CD14-positive monocyte (primary cell): Measurements from ENCODE around the gene NAXE. TPM values are rescaled to one million over a fixed set of nuclear protein-coding genes. Genes with fewer than 3 reads are reported as not detected.

Experiments used
- DNase-seq, 3 donors: peaks; one replicate each; pipeline ENCODE4 v3.0.0-alpha.2; 2011 to 2022
- H2AFZ ChIP-seq: 2 replicates; pipeline ENCODE4 v1.6.0; 2012; ENCODE audit warnings: mild to moderate bottlenecking, low read depth, low read length, inconsistent platforms; ENCODE audit not compliant: insufficient read depth, poor library complexity, severe bottlenecking
- H3K27ac ChIP-seq, 2 donors: 1 replicate in 1 of 2; 2 replicates in 1 of 2; pipeline ENCODE4 v1.5.1; 2012 to 2013; ENCODE audit warnings: low read length in 2 of 2, control low read depth in 1 of 2, inconsistent platforms in 1 of 2, low read depth in 1 of 2, mild to moderate bottlenecking in 1 of 2
- H3K27me3 ChIP-seq, 2 donors: one replicate each; pipeline versions ENCODE4 v1.6.0 to v1.6.1; 2011 to 2013; ENCODE audit warnings: low read length in 2 of 2; ENCODE audit not compliant: control insufficient read depth in 2 of 2, insufficient read depth in 2 of 2
- H3K36me3 ChIP-seq, 2 donors: replicated peaks in 1 of 2; 1 replicate in 1 of 2; 2 replicates in 1 of 2; pipeline versions ENCODE4 v1.5.1 to v1.6.1; 2012 to 2013; ENCODE audit warnings: low read length in 2 of 2, control low read depth in 1 of 2, inconsistent platforms in 1 of 2, mild to moderate bottlenecking in 1 of 2; ENCODE audit not compliant: insufficient read depth in 2 of 2, control insufficient read depth in 1 of 2
- H3K4me1 ChIP-seq, 2 donors: 1 replicate in 1 of 2; 2 replicates in 1 of 2; pipeline versions ENCODE4 v1.5.1 to v1.6.1; 2012 to 2013; ENCODE audit warnings: low read length in 2 of 2, control low read depth in 1 of 2, inconsistent platforms in 1 of 2, mild to moderate bottlenecking in 1 of 2, moderate library complexity in 1 of 2; ENCODE audit not compliant: insufficient read depth in 2 of 2, control insufficient read depth in 1 of 2
- H3K4me2 ChIP-seq: replicated peaks from 2 replicates; pipeline ENCODE3; 2012; ENCODE audit warnings: low read length, moderate library complexity, mild to moderate bottlenecking; ENCODE audit not compliant: poor library complexity, severe bottlenecking; ENCODE audit errors: extremely low read depth
- H3K4me3 ChIP-seq, 3 experiments: fragments of 200-600 bp in 1 of 3; sonication (generic) in 1 of 3; replicated peaks in 1 of 3; 1 replicate in 2 of 3; 2 replicates in 1 of 3; pipeline ENCODE4 v1.5.1; 2011 to 2013; ENCODE audit warnings: low read length in 3 of 3, mild to moderate bottlenecking in 3 of 3, control low read depth in 2 of 3, low read depth in 2 of 3, inconsistent platforms in 1 of 3, moderate library complexity in 1 of 3
- H3K79me2 ChIP-seq: 2 replicates; pipeline ENCODE4 v1.6.0; 2012; ENCODE audit warnings: mild to moderate bottlenecking, control low read depth, inconsistent platforms, low read length, moderate library complexity; ENCODE audit not compliant: insufficient read depth
- H3K9ac ChIP-seq: 2 replicates; pipeline ENCODE4 v1.6.0; 2017; ENCODE audit warnings: low read length, mild to moderate bottlenecking; ENCODE audit not compliant: insufficient read depth, poor library complexity, severe bottlenecking
- H3K9me3 ChIP-seq, 2 donors: replicated peaks in 1 of 2; 1 replicate in 1 of 2; 2 replicates in 1 of 2; pipeline versions ENCODE4 v1.5.1 to v1.6.1; 2012 to 2013; ENCODE audit warnings: low read length in 2 of 2, control low read depth in 1 of 2; ENCODE audit not compliant: control insufficient read depth in 1 of 2, insufficient read depth in 1 of 2
- H4K20me1 ChIP-seq: 2 replicates; pipeline ENCODE4 v1.6.0; 2012; ENCODE audit warnings: mild to moderate bottlenecking, low read length, control low read depth, moderate library complexity; ENCODE audit not compliant: insufficient read depth
- H3K27ac Mint-ChIP-seq, 7 donors: one replicate each; pipeline ENCODE4 v1.8.0; 2020; ENCODE audit warnings: mild to moderate bottlenecking in 7 of 7, mixed read lengths in 7 of 7, moderate library complexity in 6 of 7, inconsistent platforms in 2 of 7
- H3K27me3 Mint-ChIP-seq, 3 donors: one replicate each; pipeline ENCODE4 v1.8.0; 2021 to 2022; ENCODE audit warnings: low read depth in 3 of 3, mild to moderate bottlenecking in 3 of 3, mixed read lengths in 3 of 3, moderate library complexity in 3 of 3, inconsistent platforms in 1 of 3
- H3K36me3 Mint-ChIP-seq, 2 donors: one replicate each; pipeline ENCODE4 v1.8.0; 2020; ENCODE audit warnings: mixed read lengths in 2 of 2, inconsistent platforms in 1 of 2, mild to moderate bottlenecking in 1 of 2
- H3K4me1 Mint-ChIP-seq: one replicate; pipeline ENCODE4 v1.8.0; 2020; ENCODE audit warnings: mild to moderate bottlenecking, mixed read lengths
- H3K4me3 Mint-ChIP-seq, 2 donors: one replicate each; pipeline ENCODE4 v1.8.0; 2020; ENCODE audit warnings: mild to moderate bottlenecking in 2 of 2, mixed read lengths in 2 of 2, moderate library complexity in 1 of 2
- H3K9me3 Mint-ChIP-seq, 7 donors: one replicate each; pipeline ENCODE4 v1.8.0; 2020 to 2022; ENCODE audit warnings: mixed read lengths in 7 of 7, mild to moderate bottlenecking in 6 of 7, moderate library complexity in 6 of 7, inconsistent platforms in 2 of 7
- WGBS: methylation state at CpG from one replicate; pipeline ENCODE4 v1.1.5; 2013; ENCODE audit warnings: missing lambda C conversion rate; ENCODE audit not compliant: insufficient coverage; 5-methylcytosine and 5-hydroxymethylcytosine counted together
- intact Hi-C, 2 donors: fragments of 100-400 bp; cut with micrococcal nuclease; formaldehyde crosslinking; loops; one replicate each; pipeline versions ENCODE4 v1.15.0 to v1.15.1; 2023
- polyA plus RNA-seq, 3 donors: library from polyadenylated mRNA; depleted of rRNA in 1 of 3; unstranded in 2 of 3; stranded (reverse) in 1 of 3; fragments of 300-500 nt in 2 of 3; fragments of >200 nt in 1 of 3; fragmentation: Illumina TruSeq in 2 of 3; gene quantifications; 1 replicate in 2 of 3; 2 replicates in 1 of 3; pipeline ENCODE4 v1.2.3, GENCODE V29; 2012 to 2021
- TF ChIP-seq, protein P1 (sequence below): fragments of 200-600 bp; IDR thresholded peaks from one replicate; pipeline ENCODE4 v1.8.0; 2022; ENCODE audit warnings: antibody characterized with exemption, mild to moderate bottlenecking

The NAXE gene
- polyA plus RNA-seq, 3 donors = 23.7 to 81.7 (median 54.9) TPM

GRCh38 chr1:156639601-156640101, 48.1 kb downstream of the NAXE start:
- Mint-ChIP-seq H3K4me3 (peak overlapping the region in 1 of 2 donors; percentile 80), H3K36me3 (peaks cover 3 to 4% of the 10 kb centered on the region in 2 donors), H3K9me3 (peaks cover 0 to 10% (median 3%) of the 10 kb centered on the region in 7 donors), H3K4me1 (peaks cover 9% of the 10 kb centered on the region), H3K27me3 (peaks cover 70 to 89% (median 73%) of the 10 kb centered on the region in 3 donors), H3K27ac (no peak overlapping the region)
- Histone ChIP-seq H3K36me3 (no peaks in the 10 kb centered on the region), H3K27me3 (peaks cover 43 to 85% of the 10 kb centered on the region in 2 donors), H3K4me2 (no peak overlapping the region), H3K9ac (no peak overlapping the region), H3K9me3 (peaks cover 0 to 26% of the 10 kb centered on the region in 2 donors), H3K79me2 (no peaks in the 10 kb centered on the region), H2AFZ (no peak overlapping the region), H3K4me3 (no peak overlapping the region), H4K20me1 (no peaks in the 10 kb centered on the region), H3K4me1 (peaks cover 0 to 4% of the 10 kb centered on the region in 2 donors), H3K27ac (no peak overlapping the region)
- no peak for DNase-seq
- intact Hi-C loops = no loop called here
- WGBS = 27% methylated on average over 5 of the region's 6 CpGs
- TF ChIP-seq, protein P1, sequence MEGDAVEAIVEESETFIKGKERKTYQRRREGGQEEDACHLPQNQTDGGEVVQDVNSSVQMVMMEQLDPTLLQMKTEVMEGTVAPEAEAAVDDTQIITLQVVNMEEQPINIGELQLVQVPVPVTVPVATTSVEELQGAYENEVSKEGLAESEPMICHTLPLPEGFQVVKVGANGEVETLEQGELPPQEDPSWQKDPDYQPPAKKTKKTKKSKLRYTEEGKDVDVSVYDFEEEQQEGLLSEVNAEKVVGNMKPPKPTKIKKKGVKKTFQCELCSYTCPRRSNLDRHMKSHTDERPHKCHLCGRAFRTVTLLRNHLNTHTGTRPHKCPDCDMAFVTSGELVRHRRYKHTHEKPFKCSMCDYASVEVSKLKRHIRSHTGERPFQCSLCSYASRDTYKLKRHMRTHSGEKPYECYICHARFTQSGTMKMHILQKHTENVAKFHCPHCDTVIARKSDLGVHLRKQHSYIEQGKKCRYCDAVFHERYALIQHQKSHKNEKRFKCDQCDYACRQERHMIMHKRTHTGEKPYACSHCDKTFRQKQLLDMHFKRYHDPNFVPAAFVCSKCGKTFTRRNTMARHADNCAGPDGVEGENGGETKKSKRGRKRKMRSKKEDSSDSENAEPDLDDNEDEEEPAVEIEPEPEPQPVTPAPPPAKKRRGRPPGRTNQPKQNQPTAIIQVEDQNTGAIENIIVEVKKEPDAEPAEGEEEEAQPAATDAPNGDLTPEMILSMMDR = no peak

DNA sequence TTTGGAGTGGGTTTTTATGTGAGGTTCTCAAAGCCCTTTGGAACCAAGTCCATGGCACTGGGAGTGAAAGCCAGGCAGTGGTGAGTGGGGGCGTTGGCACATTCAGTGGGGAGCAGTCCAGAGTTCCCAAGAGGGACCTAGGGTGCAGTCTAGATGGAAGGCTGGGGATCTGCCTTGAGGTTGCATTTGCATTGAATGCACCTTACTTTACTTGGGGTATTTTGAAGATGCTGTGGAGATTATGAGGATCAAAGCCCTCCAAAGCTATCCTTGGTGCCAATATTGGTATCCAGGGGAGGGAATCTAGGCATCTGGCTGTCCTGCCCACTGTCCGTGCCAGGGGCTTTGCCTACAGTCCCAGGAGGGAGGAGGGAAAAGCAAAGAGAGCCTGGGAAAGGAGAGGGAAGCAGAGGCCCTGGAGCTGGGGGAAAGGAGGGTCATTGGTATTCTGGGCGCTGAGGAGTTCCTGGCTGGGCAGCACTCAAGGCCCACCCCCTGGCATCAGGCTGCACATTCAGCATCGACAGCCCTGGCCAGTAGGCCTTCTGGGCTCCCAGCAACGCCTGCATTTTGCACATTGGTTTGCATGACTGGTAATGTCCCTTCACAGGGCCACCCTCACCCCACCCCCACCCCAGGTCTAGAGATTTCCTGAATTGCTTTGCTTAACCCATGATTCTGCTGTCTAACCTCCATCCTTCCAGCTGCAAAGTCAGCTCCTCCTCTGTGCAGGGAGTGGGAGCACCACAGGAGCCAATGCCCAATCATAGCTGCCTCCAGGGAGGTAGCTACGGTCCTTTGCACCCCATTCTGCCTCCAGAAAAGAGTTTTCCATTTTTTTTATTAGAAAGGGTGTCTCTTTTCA, 49.5 kb downstream of the NAXE start:
- Mint-ChIP-seq H3K4me1 (peaks cover 9% of the 10 kb centered on the region), H3K27me3 (peaks cover 81 to 94% (median 86%) of the 10 kb centered on the region in 3 donors), H3K36me3 (peaks cover 3 to 4% of the 10 kb centered on the region in 2 donors), H3K9me3 (peaks cover 0 to 10% (median 3%) of the 10 kb centered on the region in 7 donors), H3K4me3 (peak overlapping the region in 1 of 2 donors; percentile 80), H3K27ac (peak overlapping the region in 1 of 7 donors; percentile 48)
- Histone ChIP-seq H3K36me3 (no peaks in the 10 kb centered on the region), H3K79me2 (no peaks in the 10 kb centered on the region), H3K4me3 (no peak overlapping the region), H2AFZ (no peak overlapping the region), H4K20me1 (no peaks in the 10 kb centered on the region), H3K4me1 (peaks cover 0 to 4% of the 10 kb centered on the region in 2 donors), H3K9ac (no peak overlapping the region), H3K27ac (no peak overlapping the region), H3K27me3 (peaks cover 43 to 87% of the 10 kb centered on the region in 2 donors), H3K4me2 (no peak overlapping the region), H3K9me3 (peaks cover 0 to 26% of the 10 kb centered on the region in 2 donors)
- WGBS = 56% methylated on average over 4 of the region's 6 CpGs
- TF ChIP-seq, protein P1 = no peak
- intact Hi-C loops = no loop called here
- DNase-seq = no peak
